DOHH2 (cell line): ENCODE results near the gene PLEKHG4B.

Experiments used
- EZH2phosphoT487 ChIP-seq: fragments of 200-600 bp; sonication (generic); IDR thresholded peaks from 2 replicates; pipeline ENCODE4 v1.6.1; 2017; ENCODE audit warnings: borderline replicate concordance, mild to moderate bottlenecking, antibody characterized with exemption, low read length, moderate library complexity, mixed read lengths
- TF ChIP-seq, protein P1 (sequence below): fragments of 200-600 bp; sonication (generic); IDR thresholded peaks from one replicate; pipeline ENCODE4 v1.5.1; 2014; ENCODE audit warnings: antibody characterized with exemption, mild to moderate bottlenecking, low read depth, low read length; ENCODE audit not compliant: poor library complexity, severe bottlenecking

GRCh38 chr5:106587-106986, 14.6 kb downstream of the PLEKHG4B start:
- no peak for TF ChIP-seq EZH2phosphoT487
- TF ChIP-seq, protein P1, sequence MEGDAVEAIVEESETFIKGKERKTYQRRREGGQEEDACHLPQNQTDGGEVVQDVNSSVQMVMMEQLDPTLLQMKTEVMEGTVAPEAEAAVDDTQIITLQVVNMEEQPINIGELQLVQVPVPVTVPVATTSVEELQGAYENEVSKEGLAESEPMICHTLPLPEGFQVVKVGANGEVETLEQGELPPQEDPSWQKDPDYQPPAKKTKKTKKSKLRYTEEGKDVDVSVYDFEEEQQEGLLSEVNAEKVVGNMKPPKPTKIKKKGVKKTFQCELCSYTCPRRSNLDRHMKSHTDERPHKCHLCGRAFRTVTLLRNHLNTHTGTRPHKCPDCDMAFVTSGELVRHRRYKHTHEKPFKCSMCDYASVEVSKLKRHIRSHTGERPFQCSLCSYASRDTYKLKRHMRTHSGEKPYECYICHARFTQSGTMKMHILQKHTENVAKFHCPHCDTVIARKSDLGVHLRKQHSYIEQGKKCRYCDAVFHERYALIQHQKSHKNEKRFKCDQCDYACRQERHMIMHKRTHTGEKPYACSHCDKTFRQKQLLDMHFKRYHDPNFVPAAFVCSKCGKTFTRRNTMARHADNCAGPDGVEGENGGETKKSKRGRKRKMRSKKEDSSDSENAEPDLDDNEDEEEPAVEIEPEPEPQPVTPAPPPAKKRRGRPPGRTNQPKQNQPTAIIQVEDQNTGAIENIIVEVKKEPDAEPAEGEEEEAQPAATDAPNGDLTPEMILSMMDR, result no peak
